ENCODE results near the gene CDC14A.

CDC14A gene

DNA sequence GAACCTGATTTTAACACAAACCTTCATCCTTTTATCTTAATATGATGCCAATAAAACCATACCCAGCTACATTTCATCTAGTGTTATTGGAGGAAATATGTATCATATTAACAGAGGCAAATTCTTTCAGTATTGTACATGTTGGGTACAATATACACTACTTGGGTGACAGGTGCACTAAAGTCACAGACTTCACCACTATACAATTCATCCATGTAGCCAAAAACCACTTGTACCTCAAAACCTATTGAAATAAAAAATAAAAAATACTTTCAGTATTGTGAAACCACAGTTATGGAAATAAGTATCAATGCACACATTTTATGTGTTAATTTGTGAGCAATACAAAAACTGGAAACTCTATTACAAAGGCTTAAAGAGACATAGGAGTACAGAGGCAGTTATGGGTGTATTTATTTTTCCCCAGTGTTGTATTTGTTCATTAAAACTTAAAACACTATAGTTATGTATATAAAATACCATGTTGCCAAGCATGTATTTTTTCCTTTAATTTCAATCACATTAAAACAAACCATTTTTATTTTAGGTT is 160.6 kb downstream of the CDC14A start:
- Histone ChIP-seq H3K27ac (ENCODE audit: low read depth, low read length, poor library complexity, severe bottlenecking) (no peak overlapping the region), H2AFZ (ENCODE audit: low read length) (no peak overlapping the region), H3K9me2 (ENCODE audit: low read depth, low read length) (no peaks in the 10 kb centered on the region), H3K79me2 (ENCODE audit: insufficient read depth, low read length) (no peaks in the 10 kb centered on the region), H3F3A (ENCODE audit: insufficient read depth, low read length) (no peaks in the 10 kb centered on the region), H3K9me3 (ENCODE audit: low read length) (no peaks in the 10 kb centered on the region), H3K4me2 (ENCODE audit: low read length) (no peak overlapping the region), H3K4me3 (ENCODE audit: low read depth, low read length, poor library complexity, severe bottlenecking) (no peak overlapping the region), H3K27me3 (ENCODE audit: insufficient read depth, low read length) (no peaks in the 10 kb centered on the region), H3K9ac (ENCODE audit: low read length) (no peak overlapping the region), H3K4me1 (ENCODE audit: insufficient read depth, low read length, severe bottlenecking) (no peaks in the 10 kb centered on the region), H3K36me3 (ENCODE audit: insufficient read depth, low read length) (no peaks in the 10 kb centered on the region), H4K20me1 (ENCODE audit: insufficient read depth, low read length) (no peaks in the 10 kb centered on the region)
- TF ChIP-seq, protein P1, sequence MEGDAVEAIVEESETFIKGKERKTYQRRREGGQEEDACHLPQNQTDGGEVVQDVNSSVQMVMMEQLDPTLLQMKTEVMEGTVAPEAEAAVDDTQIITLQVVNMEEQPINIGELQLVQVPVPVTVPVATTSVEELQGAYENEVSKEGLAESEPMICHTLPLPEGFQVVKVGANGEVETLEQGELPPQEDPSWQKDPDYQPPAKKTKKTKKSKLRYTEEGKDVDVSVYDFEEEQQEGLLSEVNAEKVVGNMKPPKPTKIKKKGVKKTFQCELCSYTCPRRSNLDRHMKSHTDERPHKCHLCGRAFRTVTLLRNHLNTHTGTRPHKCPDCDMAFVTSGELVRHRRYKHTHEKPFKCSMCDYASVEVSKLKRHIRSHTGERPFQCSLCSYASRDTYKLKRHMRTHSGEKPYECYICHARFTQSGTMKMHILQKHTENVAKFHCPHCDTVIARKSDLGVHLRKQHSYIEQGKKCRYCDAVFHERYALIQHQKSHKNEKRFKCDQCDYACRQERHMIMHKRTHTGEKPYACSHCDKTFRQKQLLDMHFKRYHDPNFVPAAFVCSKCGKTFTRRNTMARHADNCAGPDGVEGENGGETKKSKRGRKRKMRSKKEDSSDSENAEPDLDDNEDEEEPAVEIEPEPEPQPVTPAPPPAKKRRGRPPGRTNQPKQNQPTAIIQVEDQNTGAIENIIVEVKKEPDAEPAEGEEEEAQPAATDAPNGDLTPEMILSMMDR (IDR thresholded peaks at IDR 0.05; ENCODE audit: low read length): no peak
- no peak for TF ChIP-seq EZH2 (IDR thresholded peaks at IDR 0.05; ENCODE audit: borderline replicate concordance, low read length)

GRCh38 chr1:100516857-100517256 is 164.6 kb downstream of the CDC14A start:
- H3K9me3 ChIP-seq (ENCODE audit: low read length): no peaks in the 10 kb centered on the region
- H2AFZ ChIP-seq (ENCODE audit: low read length): no peak overlapping the region
- H3K27ac ChIP-seq (ENCODE audit: low read depth, low read length, poor library complexity, severe bottlenecking): no peak overlapping the region
- H4K20me1 ChIP-seq (ENCODE audit: insufficient read depth, low read length): no peaks in the 10 kb centered on the region
- no peaks in the 10 kb centered on the region for H3K36me3 ChIP-seq (ENCODE audit: insufficient read depth, low read length)
- no peak overlapping the region for H3K4me3 ChIP-seq (ENCODE audit: low read depth, low read length, poor library complexity, severe bottlenecking)
- H3K4me2 ChIP-seq (ENCODE audit: low read length): no peak overlapping the region
- TF ChIP-seq EZH2 (IDR thresholded peaks at IDR 0.05; ENCODE audit: borderline replicate concordance, low read length): no peak
- TF ChIP-seq, protein P1 (IDR thresholded peaks at IDR 0.05; ENCODE audit: low read length): no peak
- no peaks in the 10 kb centered on the region for H3K4me1 ChIP-seq (ENCODE audit: insufficient read depth, low read length, severe bottlenecking)
- H3K9ac ChIP-seq (ENCODE audit: low read length): no peak overlapping the region
- no peaks in the 10 kb centered on the region for H3K79me2 ChIP-seq (ENCODE audit: insufficient read depth, low read length)
- H3K27me3 ChIP-seq (ENCODE audit: insufficient read depth, low read length): no peaks in the 10 kb centered on the region
- no peaks in the 10 kb centered on the region for H3K9me2 ChIP-seq (ENCODE audit: low read depth, low read length)
- H3F3A ChIP-seq (ENCODE audit: insufficient read depth, low read length): no peaks in the 10 kb centered on the region

GRCh38 chr1:100517515-100517914 is 165.2 kb downstream of the CDC14A start:
- no peak overlapping the region for H3K4me2 ChIP-seq (ENCODE audit: low read length)
- H3F3A ChIP-seq (ENCODE audit: insufficient read depth, low read length): no peaks in the 10 kb centered on the region
- no peaks in the 10 kb centered on the region for H4K20me1 ChIP-seq (ENCODE audit: insufficient read depth, low read length)
- TF ChIP-seq, protein P1 (IDR thresholded peaks at IDR 0.05; ENCODE audit: low read length): no peak
- TF ChIP-seq EZH2 (IDR thresholded peaks at IDR 0.05; ENCODE audit: borderline replicate concordance, low read length): no peak
- no peak overlapping the region for H3K9ac ChIP-seq (ENCODE audit: low read length)
- H3K79me2 ChIP-seq (ENCODE audit: insufficient read depth, low read length): no peaks in the 10 kb centered on the region
- no peaks in the 10 kb centered on the region for H3K4me1 ChIP-seq (ENCODE audit: insufficient read depth, low read length, severe bottlenecking)
- H3K36me3 ChIP-seq (ENCODE audit: insufficient read depth, low read length): no peaks in the 10 kb centered on the region
- no peak overlapping the region for H3K4me3 ChIP-seq (ENCODE audit: low read depth, low read length, poor library complexity, severe bottlenecking)
- no peak overlapping the region for H2AFZ ChIP-seq (ENCODE audit: low read length)
- no peaks in the 10 kb centered on the region for H3K27me3 ChIP-seq (ENCODE audit: insufficient read depth, low read length)
- no peak overlapping the region for H3K27ac ChIP-seq (ENCODE audit: low read depth, low read length, poor library complexity, severe bottlenecking)
- H3K9me3 ChIP-seq (ENCODE audit: low read length): no peaks in the 10 kb centered on the region
- no peaks in the 10 kb centered on the region for H3K9me2 ChIP-seq (ENCODE audit: low read depth, low read length)
